ENCODE results near the gene TNFRSF13B. TPM values are rescaled to one million over a fixed set of nuclear protein-coding genes. Genes with fewer than 3 reads are reported as not detected.
A peak's percentile ranks its signal among the peaks of the same experiment; 100 is the strongest.
"Not testable (repeated sequence)": the region's sequence is repeated elsewhere in the genome, so short reads cannot be mapped to it uniquely, and the experiment has no call there.

The TNFRSF13B gene
- total RNA-seq, 1 donor from 2014 or later = not detected

DNA sequence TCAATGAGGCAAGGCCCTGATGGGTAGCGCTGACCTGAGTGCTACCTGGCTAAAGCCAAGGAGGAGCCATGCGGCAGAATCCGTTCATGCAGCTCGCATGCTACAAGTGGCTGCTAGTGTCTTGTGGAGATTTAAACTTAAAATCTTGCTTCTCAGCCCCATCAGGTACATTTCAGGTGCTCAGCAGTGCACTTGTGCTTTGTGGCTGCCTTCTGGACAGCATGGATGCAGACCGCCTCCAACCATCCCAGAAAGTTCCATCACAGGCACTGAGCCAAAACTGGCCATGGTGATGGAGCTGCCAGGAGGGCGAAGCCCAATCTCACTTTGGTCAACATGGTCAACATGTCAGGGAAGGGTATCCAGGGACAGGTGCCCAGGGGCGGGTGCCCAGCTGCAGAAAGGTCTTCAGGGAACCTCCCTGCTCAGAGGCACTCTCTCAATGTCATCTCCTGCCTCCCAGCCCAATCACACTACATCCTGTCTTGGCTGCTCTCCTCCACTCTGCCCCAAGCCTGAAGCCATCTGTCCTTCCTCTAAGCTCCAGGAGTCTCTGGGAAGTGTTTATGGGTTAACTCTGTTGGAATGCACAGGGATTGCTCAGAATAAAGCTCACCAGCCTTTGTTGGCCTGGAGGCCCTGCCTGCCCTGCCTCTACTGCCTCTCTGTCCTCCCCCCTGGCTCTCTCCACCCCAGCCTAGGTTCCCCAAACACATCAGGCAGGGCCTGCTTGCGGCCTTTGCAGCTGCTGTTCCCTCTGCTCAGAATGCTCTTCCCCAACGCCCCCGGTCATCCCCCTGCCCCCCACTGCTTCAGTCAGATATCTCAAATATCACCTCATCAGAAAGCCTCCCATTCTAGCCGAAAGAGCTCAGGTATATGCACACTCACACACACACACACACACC is 18.3 kb upstream of the TNFRSF13B start:
- DNase-seq = no peak
- ATAC-seq (ENCODE audit: poor library complexity) = no peak
- intact Hi-C loops (cut with DNase I) = loop anchor here (10.0 kb wide), 1 partner anchor 455 kb away; no protein-coding TSS in a partner anchor

- intact Hi-C loops (cut with DNase I) = loop anchor here (10.0 kb wide), 1 partner anchor 455 kb away; no protein-coding TSS in a partner anchor
- DNase-seq (no peak), ATAC-seq (ENCODE audit: poor library complexity) (peak; percentile 40)
Observed at GRCh38 chr17:16989230-16989952, 17.5 kb upstream of the TNFRSF13B start.

GRCh38 chr17:16988749-16989229 is 16.9 kb upstream of the TNFRSF13B start:
- intact Hi-C loops (cut with DNase I) = loop anchor here (10.0 kb wide), 1 partner anchor 454 kb away; no protein-coding TSS in a partner anchor
- no peak for DNase-seq
- ATAC-seq (ENCODE audit: poor library complexity) = peak; percentile 20

- intact Hi-C loops (cut with DNase I) = loop anchor here (10.0 kb wide), 1 partner anchor 453 kb away; no protein-coding TSS in a partner anchor
- ATAC-seq (ENCODE audit: poor library complexity) (peak; percentile 84), DNase-seq (peak; percentile 84)
Observed at GRCh38 chr17:16987830-16988601, 16.1 kb upstream of the TNFRSF13B start.

- intact Hi-C loops (cut with DNase I) = loop anchor here (10.0 kb wide), 1 partner anchor 452 kb away; no protein-coding TSS in a partner anchor
- ATAC-seq (ENCODE audit: poor library complexity) (no peak), DNase-seq (no peak)
Observed at GRCh38 chr17:16987066-16987829, 15.3 kb upstream of the TNFRSF13B start.

DNA sequence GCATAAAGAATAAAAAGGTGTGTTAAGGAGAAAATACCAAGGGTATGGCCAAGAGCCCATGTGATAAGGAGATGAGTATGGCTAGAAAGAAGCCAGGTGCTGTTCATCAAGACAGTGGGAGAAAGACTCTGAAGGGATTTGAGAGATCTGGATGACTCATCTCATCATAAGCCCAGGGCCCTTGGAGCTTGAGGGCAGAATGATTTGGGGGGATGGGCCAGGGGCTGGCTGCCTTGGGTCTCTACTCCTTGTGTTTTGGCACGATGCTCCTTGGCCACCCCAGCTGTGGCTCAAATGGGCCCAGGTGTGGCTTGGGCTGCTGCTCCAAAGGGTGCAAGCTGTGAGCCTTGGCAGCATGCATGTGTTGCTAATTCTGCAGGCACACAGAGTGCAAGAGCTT is 14.5 kb upstream of the TNFRSF13B start:
- DNase-seq = no peak
- intact Hi-C loops (cut with DNase I) = loop anchor here (10.0 kb wide), 1 partner anchor 452 kb away; no protein-coding TSS in a partner anchor
- no peak for ATAC-seq (ENCODE audit: poor library complexity)

DNA sequence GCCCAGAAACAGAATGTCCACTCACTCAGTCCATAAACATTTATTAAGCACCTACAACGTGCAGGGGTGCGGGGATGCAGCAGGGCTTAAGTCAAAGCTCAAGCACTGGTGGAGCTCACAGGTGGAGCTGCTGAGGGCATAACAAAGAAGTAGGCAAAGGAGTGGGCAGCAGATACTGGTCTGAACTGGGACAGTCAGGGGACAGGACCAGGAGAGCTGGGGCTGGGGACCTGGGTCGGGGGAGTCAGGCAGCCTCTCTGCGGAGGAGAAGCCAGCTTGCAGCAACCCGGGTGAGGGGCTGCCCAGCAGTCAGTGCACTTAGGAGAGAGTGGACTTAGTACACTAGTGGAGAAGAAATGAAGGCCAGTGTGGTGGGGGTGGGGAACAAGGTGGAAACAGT is 10.0 kb upstream of the TNFRSF13B start:
- no peak for DNase-seq
- no peak for ATAC-seq (ENCODE audit: poor library complexity)
- intact Hi-C loops (cut with DNase I) = loop anchor here (10.0 kb wide), 1 partner anchor 447 kb away; no protein-coding TSS in a partner anchor

DNA sequence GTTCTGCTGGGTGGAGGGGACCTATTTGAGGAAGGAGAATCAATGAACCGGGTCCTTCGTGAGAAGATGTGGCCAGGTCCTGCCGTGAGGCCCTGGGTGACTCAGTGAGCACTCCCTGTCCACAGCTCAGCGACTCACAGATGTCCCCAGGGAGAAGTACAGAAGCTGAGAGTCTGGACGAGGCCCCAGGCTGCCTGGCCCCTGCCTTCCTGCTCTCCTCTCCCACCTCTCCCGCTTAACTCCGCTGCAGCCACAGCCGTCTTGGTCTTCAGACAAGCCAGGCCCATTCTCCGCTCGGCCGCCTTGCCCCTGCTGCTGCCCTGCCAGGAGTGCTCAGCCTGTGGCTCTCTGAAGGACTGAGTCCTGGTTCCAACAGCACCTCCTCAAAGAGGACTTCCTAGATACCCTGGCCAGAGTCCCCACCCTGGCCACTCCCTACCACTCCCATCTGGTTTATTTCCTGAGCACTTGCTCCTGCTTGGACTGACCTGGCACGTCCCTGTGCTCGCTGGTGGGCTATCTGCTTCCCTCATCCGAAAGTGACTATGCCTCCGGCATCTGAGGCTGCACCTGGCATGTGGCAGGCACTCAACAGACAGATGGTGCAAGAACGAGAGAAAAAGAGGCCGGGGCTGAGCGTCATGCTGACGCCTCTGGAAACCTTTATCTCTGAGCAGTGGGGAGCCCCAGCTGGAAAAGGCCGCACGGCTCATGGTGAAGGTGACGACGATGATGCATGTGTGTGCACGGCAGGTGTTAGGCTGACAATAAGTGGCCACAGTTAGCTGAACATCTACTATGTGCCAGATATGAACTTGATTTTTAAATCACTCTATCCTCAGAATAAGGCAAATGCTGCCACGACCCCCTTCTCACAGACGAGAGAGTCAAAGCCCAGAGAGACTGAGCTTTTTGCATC is 9.2 kb upstream of the TNFRSF13B start:
- no peak for ATAC-seq (ENCODE audit: poor library complexity)
- DNase-seq = no peak
- intact Hi-C loops (cut with DNase I) = loop anchor here (10.0 kb wide), 1 partner anchor 446 kb away; no protein-coding TSS in a partner anchor

DNA sequence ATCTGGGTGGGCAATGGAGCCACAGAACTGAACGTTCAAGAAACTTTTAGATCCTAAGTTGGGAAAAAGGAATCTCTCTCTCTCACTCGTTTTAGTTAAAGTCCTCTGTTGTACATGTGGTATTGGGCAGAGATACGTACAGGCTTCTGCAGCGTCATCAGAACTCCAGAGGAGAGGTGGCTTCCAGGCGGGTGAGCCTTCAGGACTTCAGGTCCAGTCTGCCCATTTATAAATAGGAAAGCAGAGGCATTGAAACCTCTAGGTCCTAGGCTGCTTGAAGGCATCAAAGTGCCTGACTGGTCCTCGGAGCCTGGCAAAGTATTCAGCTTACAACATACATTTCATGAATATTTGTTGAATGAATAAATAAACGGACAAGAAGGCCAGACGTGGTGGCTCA is 8.1 kb upstream of the TNFRSF13B start:
- ATAC-seq (ENCODE audit: poor library complexity) = no peak
- intact Hi-C loops (cut with DNase I) = loop anchor here (10.0 kb wide), 1 partner anchor 445 kb away; no protein-coding TSS in a partner anchor
- no peak for DNase-seq

DNA sequence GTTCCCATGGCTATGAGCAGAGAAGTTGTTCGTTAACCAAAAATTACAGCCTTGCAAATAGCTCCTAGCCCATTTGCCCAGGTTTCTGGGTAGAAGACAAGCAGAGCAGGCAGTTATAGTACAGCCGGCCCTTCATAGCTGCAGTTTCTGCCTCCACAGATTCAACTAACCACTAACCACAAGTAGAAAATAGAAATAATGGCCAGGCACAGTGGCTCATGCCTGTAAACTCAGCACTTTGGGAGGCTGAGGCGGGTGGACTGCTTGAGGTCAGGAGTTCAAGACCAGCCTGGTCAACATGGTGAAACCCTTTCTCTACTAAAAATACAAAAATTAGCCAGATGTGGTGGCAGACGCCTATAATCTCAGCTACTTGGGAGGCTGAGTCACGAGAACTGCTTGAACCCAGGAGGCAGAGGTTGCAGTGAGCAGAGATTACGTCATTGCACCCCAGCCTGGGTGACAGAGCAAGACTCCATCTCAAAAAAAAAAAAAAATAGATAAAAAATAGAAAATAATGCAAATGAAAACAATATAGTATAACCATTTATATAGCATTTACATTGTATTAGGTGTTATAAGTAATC is 7.4 kb upstream of the TNFRSF13B start:
- DNase-seq; ATAC-seq (ENCODE audit: poor library complexity); intact Hi-C loops (cut with DNase I): not testable (repeated sequence)

DNA sequence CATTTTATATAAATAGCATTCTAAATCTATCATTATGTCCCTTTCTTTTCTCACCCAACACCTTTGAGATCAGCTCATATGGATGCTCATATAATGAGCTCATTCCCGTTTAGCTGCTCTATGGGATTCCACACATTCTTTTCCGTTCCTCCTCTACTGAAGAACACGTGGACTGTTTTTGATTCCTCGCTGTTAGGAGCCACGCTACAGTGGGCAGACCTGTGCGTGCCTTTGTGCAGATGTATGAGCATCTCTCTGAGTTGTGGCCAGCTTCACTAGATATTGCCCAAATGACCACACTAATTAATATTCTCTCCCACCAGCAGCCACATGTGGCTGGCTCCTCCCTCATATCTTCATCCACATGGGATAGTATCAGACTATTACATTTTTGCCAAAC is 6.0 kb upstream of the TNFRSF13B start:
- intact Hi-C loops (cut with DNase I) = no loop called here
- ATAC-seq (ENCODE audit: poor library complexity) (no peak), DNase-seq (no peak)

GRCh38 chr17:16976725-16977550 is 5.0 kb upstream of the TNFRSF13B start:
- ATAC-seq (ENCODE audit: poor library complexity) = no peak
- DNase-seq = no peak
- intact Hi-C loops (cut with DNase I) = no loop called here

- ATAC-seq (ENCODE audit: poor library complexity) (no peak), DNase-seq (no peak)
- intact Hi-C loops (cut with DNase I) = no loop called here
Observed at GRCh38 chr17:16975744-16976625, 4.1 kb upstream of the TNFRSF13B start.

DNA sequence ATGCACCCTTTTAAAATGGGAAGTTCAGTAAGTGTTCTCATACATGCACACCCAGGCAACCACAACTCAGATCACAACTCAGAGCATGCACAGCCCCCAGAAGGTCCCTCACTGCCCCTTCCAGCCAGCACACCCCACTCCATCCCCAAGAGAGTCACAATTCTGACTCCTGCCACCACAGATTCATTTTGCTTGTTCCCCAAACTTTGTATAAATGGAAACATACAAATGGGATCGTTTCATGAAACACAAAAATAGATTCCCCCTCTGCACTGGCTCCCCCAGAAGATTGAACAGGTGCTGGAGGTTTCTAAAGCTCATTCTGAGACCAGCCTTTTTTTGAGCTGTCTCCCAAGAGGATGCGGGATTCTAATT is 3.3 kb upstream of the TNFRSF13B start:
- ATAC-seq (ENCODE audit: poor library complexity) (no peak), DNase-seq (no peak)
- intact Hi-C loops (cut with DNase I) = no loop called here
